HG03175 (cell line): ENCODE measurements around the gene KRTAP4-5.
"Not testable (repeated sequence)": the region's sequence is repeated elsewhere in the genome, so short reads cannot be mapped to it uniquely, and the experiment has no call there.

Experiments
- ATAC-seq: cut with Tn5 transposase; IDR thresholded peaks from one replicate; pipeline ENCODE4 v1.9.1; 2021; ENCODE audit warnings: mild to moderate bottlenecking, moderate library complexity; ENCODE audit not compliant: unreplicated experiment

Gene KRTAP4-5

GRCh38 chr17:41148971-41149651 is 514 bp downstream of the KRTAP4-5 start:
- not testable (repeated sequence) for ATAC-seq

- no peak for ATAC-seq
These were observed 2.0 kb downstream of the KRTAP4-5 start for GRCh38 chr17:41147531-41148204.

- no peak for ATAC-seq
These were observed 4.4 kb downstream of the KRTAP4-5 start for GRCh38 chr17:41145261-41145660.

- no peak for ATAC-seq
These were observed 4.8 kb downstream of the KRTAP4-5 start for GRCh38 chr17:41144846-41145245.

GRCh38 chr17:41141361-41141760 is 8.3 kb downstream of the KRTAP4-5 start:
- no peak for ATAC-seq

GRCh38 chr17:41140360-41141131 is 9.1 kb downstream of the KRTAP4-5 start, which contains the start of gene KRTAP4-6:
KRTAP4-6 (minus strand) TSS chr17:41140544; CDS start chr17:41140487, 57 bp downstream.
- ATAC-seq: no peak

- ATAC-seq: not testable (repeated sequence)
These were observed 9.8 kb downstream of the KRTAP4-5 start for GRCh38 chr17:41139865-41140264.

GRCh38 chr17:41133880-41134735 is 15.5 kb downstream of the KRTAP4-5 start:
- no peak for ATAC-seq

GRCh38 chr17:41131979-41132378 is 17.6 kb downstream of the KRTAP4-5 start:
- no peak for ATAC-seq

GRCh38 chr17:41127371-41127770 is 22.3 kb downstream of the KRTAP4-5 start:
- no peak for ATAC-seq

GRCh38 chr17:41126412-41126811 is 23.2 kb downstream of the KRTAP4-5 start:
- no peak for ATAC-seq

- ATAC-seq: no peak
These were observed 24.6 kb downstream of the KRTAP4-5 start for GRCh38 chr17:41125064-41125463.

GRCh38 chr17:41123991-41124371 is 25.6 kb downstream of the KRTAP4-5 start, which contains the start of gene KRTAP4-12:
KRTAP4-12 (minus strand) TSS chr17:41124182; CDS start chr17:41124122, 60 bp downstream.
- not testable (repeated sequence) for ATAC-seq

- ATAC-seq: not testable (repeated sequence)
These were observed 26.2 kb downstream of the KRTAP4-5 start for GRCh38 chr17:41123292-41123990.

- no peak for ATAC-seq
These were observed 27.9 kb downstream of the KRTAP4-5 start for GRCh38 chr17:41121742-41122141.

GRCh38 chr17:41119696-41120690 is 29.6 kb downstream of the KRTAP4-5 start:
- ATAC-seq: not testable (repeated sequence)

GRCh38 chr17:41118721-41119120 is 30.9 kb downstream of the KRTAP4-5 start:
- ATAC-seq: no peak

- ATAC-seq: not testable (repeated sequence)
These were observed 31.7 kb downstream of the KRTAP4-5 start, which contains the start of gene KRTAP4-11 for GRCh38 chr17:41117846-41118386. KRTAP4-11 (minus strand) TSS chr17:41118373; CDS start chr17:41118315, 58 bp downstream.
